SK-N-SH treated with all-trans-retinoic acid at 6 μM for 48 hours (cell line): ENCODE results near the gene VEGFB.

Experiments
- ATAC-seq: fragments of 200-7000 bp; cut with Tn5 transposase; 3 replicates; pipeline ENCODE4 v1.9.1; 2020; ENCODE audit warnings: mild to moderate bottlenecking, moderate library complexity
- ARNTL ChIP-seq: fragments of 450-650 bp; formaldehyde crosslinking; IDR thresholded peaks from 2 replicates; pipeline ENCODE4 v1.5.0; 2020; ENCODE audit warnings: low read depth, mild to moderate bottlenecking, moderate library complexity, borderline replicate concordance
- BACH2 ChIP-seq: fragments of 250-450 bp; sonication (Bioruptor Pico); IDR thresholded peaks from 2 replicates; pipeline ENCODE4 v1.9.0; 2021; ENCODE audit warnings: mild to moderate bottlenecking, borderline replicate concordance
- CREB5 ChIP-seq: fragments of 250-450 bp; sonication (Bioruptor Pico); IDR thresholded peaks from 2 replicates; pipeline ENCODE4 v1.5.1; 2020; ENCODE audit warnings: low read depth, mild to moderate bottlenecking, moderate library complexity
- CSDC2 ChIP-seq: fragments of 250-450 bp; sonication (Bioruptor Pico); IDR thresholded peaks from 2 replicates; pipeline ENCODE4 v1.5.0; 2020; ENCODE audit warnings: mild to moderate bottlenecking, moderate library complexity
- CSRNP3 ChIP-seq: fragments of 250-450 bp; sonication (Bioruptor Pico); IDR thresholded peaks from 2 replicates; pipeline ENCODE4 v1.5.1; 2021; ENCODE audit warnings: mild to moderate bottlenecking, moderate library complexity
- ESRRG ChIP-seq: fragments of 250-450 bp; sonication (Bioruptor Pico); IDR thresholded peaks from 2 replicates; pipeline ENCODE4 v1.6.1; 2021; ENCODE audit warnings: mild to moderate bottlenecking
- GLIS3 ChIP-seq: fragments of 250-450 bp; sonication (Bioruptor Pico); IDR thresholded peaks from 2 replicates; pipeline ENCODE4 v1.5.0; 2020; ENCODE audit warnings: mild to moderate bottlenecking, moderate library complexity
- ISL1 ChIP-seq: fragments of 250-450 bp; sonication (Bioruptor Pico); IDR thresholded peaks from 2 replicates; pipeline ENCODE4 v2.1.2; 2022; ENCODE audit warnings: mild to moderate bottlenecking, moderate library complexity
- PATZ1 ChIP-seq: fragments of 250-450 bp; sonication (Bioruptor Pico); IDR thresholded peaks from 2 replicates; pipeline ENCODE4 v1.8.0; 2020; ENCODE audit warnings: mild to moderate bottlenecking, moderate library complexity, borderline replicate concordance
- POU6F1 ChIP-seq: fragments of 250-450 bp; sonication (Bioruptor Pico); IDR thresholded peaks from 2 replicates; pipeline ENCODE4 v1.8.0; 2021; ENCODE audit warnings: low read depth, mild to moderate bottlenecking, moderate library complexity, borderline replicate concordance
- PPARA ChIP-seq: fragments of 250-450 bp; sonication (Bioruptor Pico); IDR thresholded peaks from 2 replicates; pipeline ENCODE4 v1.5.0; 2020; ENCODE audit warnings: mild to moderate bottlenecking, borderline replicate concordance
- RARB ChIP-seq: fragments of 250-450 bp; sonication (Bioruptor Pico); IDR thresholded peaks from 2 replicates; pipeline ENCODE4 v1.8.0; 2021; ENCODE audit warnings: mild to moderate bottlenecking, moderate library complexity
- SNAI2 ChIP-seq: fragments of 250-450 bp; sonication (Bioruptor Pico); IDR thresholded peaks from 2 replicates; pipeline ENCODE4 v1.5.0; 2020; ENCODE audit warnings: mild to moderate bottlenecking, moderate library complexity
- TCF4 ChIP-seq: fragments of 250-450 bp; sonication (Bioruptor Pico); IDR thresholded peaks from 2 replicates; pipeline ENCODE4 v1.8.0; 2021; ENCODE audit warnings: mild to moderate bottlenecking, moderate library complexity, borderline replicate concordance
- TOX ChIP-seq: fragments of 250-450 bp; sonication (Bioruptor Pico); IDR thresholded peaks from 2 replicates; pipeline ENCODE4 v1.8.0; 2021; ENCODE audit warnings: mild to moderate bottlenecking, moderate library complexity, borderline replicate concordance
- TSHZ2 ChIP-seq: fragments of 250-450 bp; sonication (Bioruptor Pico); IDR thresholded peaks from 2 replicates; pipeline ENCODE4 v1.5.0; 2020; ENCODE audit warnings: mild to moderate bottlenecking, moderate library complexity
- ZC3H10 ChIP-seq: fragments of 250-450 bp; sonication (Bioruptor Pico); IDR thresholded peaks from 2 replicates; pipeline ENCODE4 v1.5.1; 2021; ENCODE audit warnings: mild to moderate bottlenecking, moderate library complexity
- ZFP3 ChIP-seq: fragments of 250-450 bp; sonication (Bioruptor Pico); IDR thresholded peaks from 2 replicates; pipeline ENCODE4 v1.5.0; 2020; ENCODE audit warnings: mild to moderate bottlenecking, moderate library complexity
- ZFP30 ChIP-seq: fragments of 450-650 bp; formaldehyde crosslinking; IDR thresholded peaks from 2 replicates; pipeline ENCODE4 v1.5.0; 2022; ENCODE audit warnings: mild to moderate bottlenecking, moderate library complexity
- ZNF70 ChIP-seq: fragments of 450-650 bp; formaldehyde crosslinking; IDR thresholded peaks from 2 replicates; pipeline ENCODE4 v1.5.0; 2020; ENCODE audit warnings: mild to moderate bottlenecking, moderate library complexity
- ZNF8 ChIP-seq: fragments of 450-650 bp; formaldehyde crosslinking; IDR thresholded peaks from 2 replicates; pipeline ENCODE4 v1.5.0; 2020; ENCODE audit warnings: mild to moderate bottlenecking, moderate library complexity

VEGFB gene

GRCh38 chr11:64209563-64209843 is 24.9 kb upstream of the VEGFB start:
- TF ChIP-seq GLIS3 (CRISPR knock-in tag), result no peak
- TF ChIP-seq ZC3H10 (CRISPR knock-in tag), result no peak
- no peak for TF ChIP-seq ISL1 (CRISPR knock-in tag)
- no peak for TF ChIP-seq PPARA
- TF ChIP-seq SNAI2, result no peak
- TF ChIP-seq ZFP30 (CRISPR knock-in tag), result no peak
- TF ChIP-seq CSRNP3 (CRISPR knock-in tag), result no peak
- TF ChIP-seq PATZ1 (CRISPR knock-in tag), result no peak
- no peak for TF ChIP-seq TSHZ2 (CRISPR knock-in tag)
- TF ChIP-seq CREB5 (CRISPR knock-in tag), result no peak
- TF ChIP-seq ESRRG (CRISPR knock-in tag), result no peak
- no peak for ATAC-seq

- no peak for TF ChIP-seq CSRNP3 (CRISPR knock-in tag)
- no peak for TF ChIP-seq TSHZ2 (CRISPR knock-in tag)
- TF ChIP-seq ZNF8 (CRISPR knock-in tag), result no peak
- no peak for TF ChIP-seq TOX
- TF ChIP-seq ZNF70 (CRISPR knock-in tag), result no peak
- TF ChIP-seq TCF4 (CRISPR knock-in tag), result no peak
- no peak for TF ChIP-seq ARNTL
- no peak for TF ChIP-seq RARB
- TF ChIP-seq ZFP30 (CRISPR knock-in tag), result no peak
- TF ChIP-seq ZC3H10 (CRISPR knock-in tag), result no peak
- TF ChIP-seq BACH2 (CRISPR knock-in tag), result no peak
- no peak for TF ChIP-seq GLIS3 (CRISPR knock-in tag)
- no peak for TF ChIP-seq ISL1 (CRISPR knock-in tag)
- TF ChIP-seq CSDC2 (CRISPR knock-in tag), result no peak
- TF ChIP-seq PPARA, result no peak
- TF ChIP-seq CREB5 (CRISPR knock-in tag), result no peak
- no peak for TF ChIP-seq ZFP3
- no peak for TF ChIP-seq POU6F1 (CRISPR knock-in tag)
- no peak for TF ChIP-seq SNAI2
- no peak for ATAC-seq
Measured at GRCh38 chr11:64210301-64211020, 23.9 kb upstream of the VEGFB start.
